ENCODE results near the gene CTSO. TPM values are rescaled to one million over a fixed set of nuclear protein-coding genes. Genes with fewer than 3 reads are reported as not detected.

The CTSO gene
- total RNA-seq, 5 donors from 2014 or later (not counting 1 experiment from before 2014, with no cell fraction given): 10.4 to 14.1 (median 10.5) TPM

DNA sequence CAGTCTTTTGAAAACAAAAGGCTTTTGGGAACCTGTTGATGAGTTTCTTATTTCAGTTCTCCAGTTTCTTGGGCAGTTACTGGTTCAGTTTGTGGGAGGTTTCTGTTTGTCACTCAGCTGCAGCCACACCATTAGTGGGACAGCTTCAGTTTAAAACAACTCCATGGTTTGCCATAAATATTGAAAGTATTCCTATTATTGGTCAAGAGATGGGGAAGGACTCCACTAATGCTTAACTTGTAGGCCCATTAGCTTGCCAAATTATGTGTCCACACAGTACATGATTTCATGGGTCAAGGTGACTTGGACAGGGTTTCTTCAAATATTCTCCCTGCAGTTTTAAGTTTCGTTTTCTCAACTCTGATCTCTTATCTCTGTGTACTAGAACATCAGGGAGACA, 72.1 kb downstream of the CTSO start:
- Mint-ChIP-seq H3K36me3 (no peaks in the 10 kb centered on the region), H3K9me3 (peaks cover 0 to 3% (median 0%) of the 10 kb centered on the region in 3 donors), H3K27ac (no peak overlapping the region), H3K27me3 (peaks cover 4% of the 10 kb centered on the region in 2 donors), H3K4me3 (no peak overlapping the region), H3K4me1 (no peaks in the 10 kb centered on the region)
- Histone ChIP-seq H3K27me3 (replicated peaks in 1 of 2; ENCODE audit: control insufficient read depth in 2 of 2, extremely low read depth in 1 of 2, insufficient read depth in 2 of 2, low read length in 1 of 2) (peaks cover 0 to 2% of the 10 kb centered on the region in 2 experiments), H3K9me3 (no peaks in the 10 kb centered on the region), H3K36me3 (ENCODE audit: control insufficient read depth in 2 of 2, extremely low read depth in 1 of 2, insufficient read depth in 1 of 2, low read length in 1 of 2) (no peaks in the 10 kb centered on the region), H3K4me3 (ENCODE audit: control insufficient read depth in 1 of 2, extremely low read depth in 1 of 2, low read length in 1 of 2) (no peak overlapping the region), H3K27ac (ENCODE audit: low read length) (no peak overlapping the region), H3K4me1 (ENCODE audit: control insufficient read depth in 1 of 2, extremely low read depth in 1 of 2, insufficient read depth in 2 of 2, low read length in 2 of 2) (no peaks in the 10 kb centered on the region)
- CTCF ChIA-PET: no interaction called here
- DNase-seq (no peak), ATAC-seq (replicated peaks in 1 of 4) (no peak)
- POLR2A ChIA-PET: interaction anchor here in 1 of 2 donors (0.5 kb wide), 1 partner anchor 8 kb away, joined by 3 read pairs; no protein-coding TSS in a partner anchor
- no CpG with 5 or more reads among the region's 1 CpG for WGBS (ENCODE audit: insufficient coverage)

DNA sequence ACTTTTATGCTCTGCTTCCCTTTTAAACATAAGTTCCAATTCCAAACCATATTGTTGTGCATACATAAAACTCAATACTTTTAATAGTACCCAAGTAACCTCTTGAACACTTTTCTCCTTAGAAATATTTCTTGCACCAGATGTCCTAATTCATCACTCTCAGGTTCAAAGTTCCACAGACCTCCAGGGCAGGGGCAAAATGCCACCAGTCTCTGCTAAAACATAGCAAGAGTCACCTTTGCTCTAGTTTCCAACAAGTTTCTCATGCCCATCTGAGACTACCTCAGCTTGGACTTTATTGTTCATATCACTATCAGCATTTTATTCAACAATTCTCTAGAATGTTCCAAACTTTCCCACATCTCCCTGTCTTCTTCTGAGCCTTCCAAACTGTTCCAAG, 73.9 kb downstream of the CTSO start:
- no peak for DNase-seq
- H3K27me3 Mint-ChIP-seq: peaks cover 4 to 8% of the 10 kb centered on the region in 2 donors
- POLR2A ChIA-PET: no interaction called here
- ATAC-seq (replicated peaks in 1 of 4): no peak
- no peaks in the 10 kb centered on the region for H3K9me3 ChIP-seq
- no peak overlapping the region for H3K4me3 Mint-ChIP-seq
- H3K9me3 Mint-ChIP-seq: peaks cover 0 to 4% (median 3%) of the 10 kb centered on the region in 3 donors
- H3K36me3 Mint-ChIP-seq: no peaks in the 10 kb centered on the region
- H3K4me3 ChIP-seq (ENCODE audit: control insufficient read depth in 1 of 2, extremely low read depth in 1 of 2, low read length in 1 of 2): no peak overlapping the region
- H3K27me3 ChIP-seq (replicated peaks in 1 of 2; ENCODE audit: control insufficient read depth in 2 of 2, extremely low read depth in 1 of 2, insufficient read depth in 2 of 2, low read length in 1 of 2): peaks cover 0 to 2% of the 10 kb centered on the region in 2 experiments
- CTCF ChIA-PET: no interaction called here
- no peak overlapping the region for H3K27ac Mint-ChIP-seq
- H3K4me1 ChIP-seq (ENCODE audit: control insufficient read depth in 1 of 2, extremely low read depth in 1 of 2, insufficient read depth in 2 of 2, low read length in 2 of 2): no peaks in the 10 kb centered on the region
- no peaks in the 10 kb centered on the region for H3K36me3 ChIP-seq (ENCODE audit: control insufficient read depth in 2 of 2, extremely low read depth in 1 of 2, insufficient read depth in 1 of 2, low read length in 1 of 2)
- no peak overlapping the region for H3K27ac ChIP-seq (ENCODE audit: low read length)
- H3K4me1 Mint-ChIP-seq: no peaks in the 10 kb centered on the region

DNA sequence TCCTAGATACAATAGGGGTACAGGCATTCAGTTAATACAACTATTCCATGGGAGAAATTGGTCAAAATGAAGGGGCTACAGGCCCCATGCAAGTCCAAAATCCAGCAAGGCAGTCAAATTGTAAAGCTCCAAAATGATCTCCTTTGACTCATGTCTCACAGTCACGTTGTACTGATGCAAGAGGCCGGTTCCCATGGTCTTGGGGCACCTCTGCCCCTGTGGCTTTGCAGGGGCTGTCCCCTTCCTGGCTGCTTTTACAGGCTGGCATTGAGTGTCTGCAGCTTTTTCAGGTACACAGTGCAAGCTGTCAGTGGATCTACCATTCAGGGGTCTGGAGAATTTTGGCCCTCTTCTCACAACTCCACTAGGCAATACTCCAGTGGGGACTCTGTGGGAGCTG, 75.1 kb downstream of the CTSO start:
- Mint-ChIP-seq H3K9me3 (peaks cover 0 to 4% (median 0%) of the 10 kb centered on the region in 3 donors), H3K27ac (no peak overlapping the region), H3K36me3 (no peaks in the 10 kb centered on the region), H3K4me1 (no peaks in the 10 kb centered on the region), H3K27me3 (peaks cover 4 to 8% of the 10 kb centered on the region in 2 donors), H3K4me3 (no peak overlapping the region)
- Histone ChIP-seq H3K4me1 (ENCODE audit: control insufficient read depth in 1 of 2, extremely low read depth in 1 of 2, insufficient read depth in 2 of 2, low read length in 2 of 2) (no peaks in the 10 kb centered on the region), H3K4me3 (ENCODE audit: control insufficient read depth in 1 of 2, extremely low read depth in 1 of 2, low read length in 1 of 2) (no peak overlapping the region), H3K9me3 (no peaks in the 10 kb centered on the region), H3K27ac (ENCODE audit: low read length) (no peak overlapping the region), H3K36me3 (ENCODE audit: control insufficient read depth in 2 of 2, extremely low read depth in 1 of 2, insufficient read depth in 1 of 2, low read length in 1 of 2) (no peaks in the 10 kb centered on the region), H3K27me3 (replicated peaks in 1 of 2; ENCODE audit: control insufficient read depth in 2 of 2, extremely low read depth in 1 of 2, insufficient read depth in 2 of 2, low read length in 1 of 2) (peaks cover 0 to 2% of the 10 kb centered on the region in 2 experiments)
- 25% methylated on average over 2 of the region's 2 CpGs for whole genome bisulfite sequencing (ENCODE audit: insufficient coverage)
- CTCF ChIA-PET: no interaction called here
- ATAC-seq (replicated peaks in 1 of 4): no peak
- no peak for DNase-seq
- POLR2A ChIA-PET: no interaction called here

GRCh38 chr4:155877971-155878370, 75.7 kb downstream of the CTSO start:
- CTCF ChIA-PET: no interaction called here
- Histone ChIP-seq H3K36me3 (ENCODE audit: control insufficient read depth in 2 of 2, extremely low read depth in 1 of 2, insufficient read depth in 1 of 2, low read length in 1 of 2) (no peaks in the 10 kb centered on the region), H3K4me1 (ENCODE audit: control insufficient read depth in 1 of 2, extremely low read depth in 1 of 2, insufficient read depth in 2 of 2, low read length in 2 of 2) (no peaks in the 10 kb centered on the region), H3K9me3 (no peaks in the 10 kb centered on the region), H3K27ac (ENCODE audit: low read length) (no peak overlapping the region), H3K4me3 (ENCODE audit: control insufficient read depth in 1 of 2, extremely low read depth in 1 of 2, low read length in 1 of 2) (no peak overlapping the region), H3K27me3 (replicated peaks in 1 of 2; ENCODE audit: control insufficient read depth in 2 of 2, extremely low read depth in 1 of 2, insufficient read depth in 2 of 2, low read length in 1 of 2) (no peaks in the 10 kb centered on the region)
- DNase-seq (no peak), ATAC-seq (replicated peaks in 1 of 4) (no peak)
- H3K9me3 Mint-ChIP-seq: peaks cover 0 to 4% (median 0%) of the 10 kb centered on the region in 3 donors
- peaks cover 2 to 8% of the 10 kb centered on the region in 2 donors for H3K27me3 Mint-ChIP-seq
- no peaks in the 10 kb centered on the region for H3K36me3 Mint-ChIP-seq
- no peaks in the 10 kb centered on the region for H3K4me1 Mint-ChIP-seq
- POLR2A ChIA-PET: no interaction called here
- H3K27ac Mint-ChIP-seq: no peak overlapping the region
- no peak overlapping the region for H3K4me3 Mint-ChIP-seq
- 100% methylated on average over 1 of the region's 4 CpGs for WGBS (ENCODE audit: insufficient coverage)

GRCh38 chr4:155875878-155876277, 77.8 kb downstream of the CTSO start:
- Mint-ChIP-seq H3K27ac (no peak overlapping the region), H3K36me3 (no peaks in the 10 kb centered on the region), H3K4me3 (no peak overlapping the region), H3K9me3 (peaks cover 0 to 6% (median 0%) of the 10 kb centered on the region in 3 donors), H3K27me3 (peaks cover 2 to 11% of the 10 kb centered on the region in 2 donors), H3K4me1 (no peaks in the 10 kb centered on the region)
- H3K4me3 ChIP-seq (ENCODE audit: control insufficient read depth in 1 of 2, extremely low read depth in 1 of 2, low read length in 1 of 2): no peak overlapping the region
- DNase-seq (no peak), ATAC-seq (replicated peaks in 1 of 4) (no peak)
- peaks cover 0 to 4% of the 10 kb centered on the region in 2 experiments for H3K27me3 ChIP-seq (replicated peaks in 1 of 2; ENCODE audit: control insufficient read depth in 2 of 2, extremely low read depth in 1 of 2, insufficient read depth in 2 of 2, low read length in 1 of 2)
- ChIA-PET POLR2A (no interaction called here), CTCF (no interaction called here)
- no peaks in the 10 kb centered on the region for H3K9me3 ChIP-seq
- H3K27ac ChIP-seq (ENCODE audit: low read length): no peak overlapping the region
- no CpG with 5 or more reads among the region's 1 CpG for whole genome bisulfite sequencing (ENCODE audit: insufficient coverage)
- no peaks in the 10 kb centered on the region for H3K4me1 ChIP-seq (ENCODE audit: control insufficient read depth in 1 of 2, extremely low read depth in 1 of 2, insufficient read depth in 2 of 2, low read length in 2 of 2)
- no peaks in the 10 kb centered on the region for H3K36me3 ChIP-seq (ENCODE audit: control insufficient read depth in 2 of 2, extremely low read depth in 1 of 2, insufficient read depth in 1 of 2, low read length in 1 of 2)

Other genes with a start within 250 kb of the CTSO start
- gene GUCY1B1, start 194.8 kb downstream of the CTSO start, total RNA-seq: 1 to 10 TPM in 1 of 5 donors, under 1 TPM in 4; 0.09 to 1.1 (median 0.12) TPM
- gene ASIC5, start 87.6 kb downstream of the CTSO start, total RNA-seq: not detected
- gene TDO2, start 50.2 kb downstream of the CTSO start, total RNA-seq: under 1 TPM in 3 of 5 donors, not detected in 2; 0.16 to 0.58 (median 0.23) TPM